Natural killer cell (primary cell): Measurements from ENCODE around the gene SYNDIG1. TPM values are rescaled to one million over a fixed set of nuclear protein-coding genes. Genes with fewer than 3 reads are reported as not detected.

Source experiments
- ATAC-seq, 3 donors: fragments of 150-1000 bp in 2 of 3; fragments of 200-7000 bp in 1 of 3; cut with Tn5 transposase; 1 replicate in 1 of 3; 2 replicates in 2 of 3; pipeline ENCODE4 v1.10.0; 2021; ENCODE audit warnings: mild to moderate bottlenecking in 2 of 3, moderate library complexity in 2 of 3
- DNase-seq, 2 donors: peaks; one replicate each; pipeline versions ENCODE4 v3.0.0 to v3.0.0-alpha.2; 2013 to 2021; ENCODE audit warnings: mixed read lengths in 1 of 2
- H3K27ac ChIP-seq: one replicate; pipeline ENCODE4 v1.5.1; 2013; ENCODE audit warnings: mild to moderate bottlenecking, low read length
- H3K27me3 ChIP-seq: one replicate; pipeline ENCODE4 v1.6.1; 2013; ENCODE audit warnings: low read length; ENCODE audit not compliant: control insufficient read depth, insufficient read depth
- H3K36me3 ChIP-seq: one replicate; pipeline ENCODE4 v1.6.1; 2013; ENCODE audit warnings: low read length; ENCODE audit not compliant: control insufficient read depth, insufficient read depth
- H3K4me1 ChIP-seq: one replicate; pipeline ENCODE4 v1.6.1; 2013; ENCODE audit warnings: low read length; ENCODE audit not compliant: control insufficient read depth, insufficient read depth
- H3K4me3 ChIP-seq: one replicate; pipeline ENCODE4 v1.5.1; 2013; ENCODE audit warnings: low read length
- H3K9me3 ChIP-seq: one replicate; pipeline ENCODE4 v1.6.1; 2013; ENCODE audit warnings: low read length; ENCODE audit not compliant: control insufficient read depth, insufficient read depth
- H3K27ac Mint-ChIP-seq, 2 donors: one replicate each; pipeline ENCODE4 v1.8.0; 2022; ENCODE audit warnings: mild to moderate bottlenecking in 2 of 2, mixed read lengths in 2 of 2, moderate library complexity in 1 of 2
- H3K27me3 Mint-ChIP-seq, 2 donors: one replicate each; pipeline ENCODE4 v1.8.0; 2022; ENCODE audit warnings: low read depth in 2 of 2, mixed read lengths in 2 of 2
- H3K36me3 Mint-ChIP-seq: one replicate; pipeline ENCODE4 v1.8.0; 2022; ENCODE audit warnings: mixed read lengths
- H3K4me1 Mint-ChIP-seq, 2 donors: one replicate each; pipeline ENCODE4 v1.8.0; 2022; ENCODE audit warnings: mixed read lengths in 2 of 2
- H3K4me3 Mint-ChIP-seq: one replicate; pipeline ENCODE4 v1.8.0; 2022; ENCODE audit warnings: mild to moderate bottlenecking, moderate library complexity, mixed read lengths
- H3K9me3 Mint-ChIP-seq, 2 donors: one replicate each; pipeline ENCODE4 v1.8.0; 2022; ENCODE audit warnings: mixed read lengths in 2 of 2
- WGBS: methylation state at CpG from one replicate; pipeline ENCODE4 v1.1.7; 2013; ENCODE audit warnings: missing lambda C conversion rate; ENCODE audit not compliant: insufficient coverage; 5-methylcytosine and 5-hydroxymethylcytosine counted together
- intact Hi-C: fragments of 100-400 bp; cut with micrococcal nuclease; formaldehyde crosslinking; loops from one replicate; pipeline ENCODE4 v1.14.2; 2022
- total RNA-seq, 4 donors: library from RNA; stranded (reverse); fragments of 120-200 nt in 1 of 4; gene quantifications; one replicate each; pipeline versions ENCODE4 v1.2.3 to v1.2.4, GENCODE V29; 2013 to 2022
- TF ChIP-seq, protein P1 (sequence below): fragments of 200-600 bp; IDR thresholded peaks from one replicate; pipeline ENCODE4 v1.8.0; 2022; ENCODE audit warnings: antibody characterized with exemption

The SYNDIG1 gene
- total RNA-seq, 3 donors from 2014 or later (not counting 1 experiment from before 2014, with no cell fraction given) = not detected

DNA sequence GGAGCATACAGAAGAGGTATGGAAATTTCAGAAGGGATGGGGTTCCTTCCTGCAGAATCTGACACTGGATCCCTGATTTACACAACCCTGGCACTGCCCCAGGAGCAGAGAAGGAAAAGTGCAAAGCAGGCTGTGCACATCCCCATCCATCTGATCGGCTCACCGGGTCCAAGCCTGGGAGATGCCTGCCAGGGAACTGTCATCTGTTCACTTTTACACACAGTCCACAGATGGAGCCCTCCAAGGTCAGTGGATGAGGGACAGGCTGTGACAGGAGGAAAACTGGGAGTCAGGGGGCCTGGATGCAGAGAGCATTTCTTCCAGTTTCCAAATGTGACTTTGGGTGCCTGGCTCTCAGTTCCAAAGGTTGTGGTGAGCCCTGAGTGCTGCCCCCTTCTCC is 11.0 kb upstream of the SYNDIG1 start:
- no peak for DNase-seq
- Histone ChIP-seq H3K27ac (no peak overlapping the region), H3K9me3 (no peaks in the 10 kb centered on the region), H3K27me3 (no peaks in the 10 kb centered on the region), H3K4me3 (no peak overlapping the region), H3K4me1 (no peaks in the 10 kb centered on the region), H3K36me3 (no peaks in the 10 kb centered on the region)
- no peaks in the 10 kb centered on the region for H3K36me3 Mint-ChIP-seq
- intact Hi-C loops = no loop called here
- WGBS = 89% methylated on average over 2 of the region's 2 CpGs
- TF ChIP-seq, protein P1, sequence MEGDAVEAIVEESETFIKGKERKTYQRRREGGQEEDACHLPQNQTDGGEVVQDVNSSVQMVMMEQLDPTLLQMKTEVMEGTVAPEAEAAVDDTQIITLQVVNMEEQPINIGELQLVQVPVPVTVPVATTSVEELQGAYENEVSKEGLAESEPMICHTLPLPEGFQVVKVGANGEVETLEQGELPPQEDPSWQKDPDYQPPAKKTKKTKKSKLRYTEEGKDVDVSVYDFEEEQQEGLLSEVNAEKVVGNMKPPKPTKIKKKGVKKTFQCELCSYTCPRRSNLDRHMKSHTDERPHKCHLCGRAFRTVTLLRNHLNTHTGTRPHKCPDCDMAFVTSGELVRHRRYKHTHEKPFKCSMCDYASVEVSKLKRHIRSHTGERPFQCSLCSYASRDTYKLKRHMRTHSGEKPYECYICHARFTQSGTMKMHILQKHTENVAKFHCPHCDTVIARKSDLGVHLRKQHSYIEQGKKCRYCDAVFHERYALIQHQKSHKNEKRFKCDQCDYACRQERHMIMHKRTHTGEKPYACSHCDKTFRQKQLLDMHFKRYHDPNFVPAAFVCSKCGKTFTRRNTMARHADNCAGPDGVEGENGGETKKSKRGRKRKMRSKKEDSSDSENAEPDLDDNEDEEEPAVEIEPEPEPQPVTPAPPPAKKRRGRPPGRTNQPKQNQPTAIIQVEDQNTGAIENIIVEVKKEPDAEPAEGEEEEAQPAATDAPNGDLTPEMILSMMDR = no peak
- H3K9me3 Mint-ChIP-seq = no peaks in the 10 kb centered on the region
- H3K27me3 Mint-ChIP-seq = peaks cover 7 to 9% of the 10 kb centered on the region in 2 donors
- H3K4me1 Mint-ChIP-seq = peaks cover 0 to 4% of the 10 kb centered on the region in 2 donors
- no peak overlapping the region for H3K4me3 Mint-ChIP-seq
- no peak for ATAC-seq
- H3K27ac Mint-ChIP-seq = no peak overlapping the region

DNA sequence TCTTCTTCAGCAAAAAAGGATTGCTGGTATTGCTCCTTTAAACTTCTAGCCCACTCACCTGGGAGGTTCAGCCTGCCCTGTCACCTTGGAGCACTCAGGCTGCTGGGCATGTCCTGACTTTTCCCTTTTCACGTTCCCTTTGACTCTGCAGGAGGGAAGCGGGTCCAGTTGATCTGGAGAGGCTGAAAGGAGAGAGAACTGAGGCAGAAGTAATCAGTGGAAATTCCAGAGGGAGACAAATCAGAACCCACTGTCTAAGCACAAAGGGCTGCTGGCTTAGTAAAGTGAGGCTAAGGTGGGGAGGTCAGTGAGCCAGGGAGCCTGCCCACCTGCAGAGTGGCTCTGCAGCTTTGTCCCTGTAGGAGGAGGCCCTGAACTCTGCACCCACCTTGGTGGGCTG is 9.7 kb upstream of the SYNDIG1 start:
- 93% methylated on average over 2 of the region's 2 CpGs for WGBS
- no peaks in the 10 kb centered on the region for H3K36me3 ChIP-seq
- intact Hi-C loops = no loop called here
- H3K9me3 ChIP-seq = no peaks in the 10 kb centered on the region
- no peak overlapping the region for H3K27ac ChIP-seq
- ATAC-seq = no peak
- H3K4me1 ChIP-seq = no peaks in the 10 kb centered on the region
- no peak for DNase-seq
- no peak overlapping the region for H3K4me3 Mint-ChIP-seq
- H3K27ac Mint-ChIP-seq = no peak overlapping the region
- H3K4me3 ChIP-seq = no peak overlapping the region
- no peaks in the 10 kb centered on the region for H3K36me3 Mint-ChIP-seq
- H3K27me3 ChIP-seq = no peaks in the 10 kb centered on the region
- peaks cover 9 to 13% of the 10 kb centered on the region in 2 donors for H3K27me3 Mint-ChIP-seq
- peaks cover 0 to 4% of the 10 kb centered on the region in 2 donors for H3K4me1 Mint-ChIP-seq
- TF ChIP-seq, protein P1 = no peak
- no peaks in the 10 kb centered on the region for H3K9me3 Mint-ChIP-seq

DNA sequence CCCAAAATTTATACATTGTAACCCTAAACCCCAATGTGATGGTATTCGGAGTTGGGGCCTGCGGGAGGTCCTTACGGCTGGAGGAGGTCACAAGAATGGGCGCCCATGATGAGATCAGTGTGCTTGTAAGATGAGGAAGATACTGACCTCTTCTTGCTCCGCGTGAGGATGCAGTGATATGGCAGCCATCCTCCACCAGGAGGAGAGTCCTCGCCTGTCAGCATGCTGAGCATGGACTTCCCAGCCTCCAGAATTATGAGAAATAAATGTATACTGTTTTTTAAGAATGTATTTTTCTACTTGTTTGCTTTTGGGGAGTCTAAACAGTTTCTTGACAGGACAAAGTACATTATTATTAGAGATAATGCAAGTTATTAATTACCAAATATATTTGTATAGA is 8.7 kb upstream of the SYNDIG1 start:
- Histone ChIP-seq H3K27me3 (no peaks in the 10 kb centered on the region), H3K4me3 (no peak overlapping the region), H3K4me1 (no peaks in the 10 kb centered on the region), H3K27ac (no peak overlapping the region), H3K36me3 (no peaks in the 10 kb centered on the region), H3K9me3 (no peaks in the 10 kb centered on the region)
- 89% methylated on average over 7 of the region's 7 CpGs for WGBS
- H3K4me3 Mint-ChIP-seq = no peak overlapping the region
- H3K27me3 Mint-ChIP-seq = peaks cover 9 to 16% of the 10 kb centered on the region in 2 donors
- intact Hi-C loops = no loop called here
- no peaks in the 10 kb centered on the region for H3K36me3 Mint-ChIP-seq
- DNase-seq (no peak), ATAC-seq (no peak)
- H3K9me3 Mint-ChIP-seq = no peaks in the 10 kb centered on the region
- peaks cover 0 to 4% of the 10 kb centered on the region in 2 donors for H3K4me1 Mint-ChIP-seq
- no peak overlapping the region for H3K27ac Mint-ChIP-seq
- TF ChIP-seq, protein P1 = no peak

DNA sequence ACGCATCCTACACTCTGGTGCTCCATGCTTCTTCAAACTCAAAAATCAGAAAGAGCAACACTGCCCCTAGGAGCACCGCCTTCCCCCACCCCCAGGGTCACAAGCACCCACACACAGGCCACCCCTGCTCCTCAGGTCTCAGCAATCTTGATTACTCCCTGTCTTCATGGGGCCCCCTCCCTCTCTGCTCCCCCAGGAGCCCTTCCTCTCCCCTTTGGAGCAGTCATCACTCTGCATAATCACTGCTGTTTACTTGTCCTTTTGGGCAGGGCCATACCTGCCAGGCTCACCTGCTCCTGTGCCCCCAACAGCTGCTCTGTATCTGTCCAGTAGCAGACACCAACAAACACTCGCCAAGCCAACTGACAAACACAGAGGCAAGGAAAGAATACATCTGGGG is 7.6 kb upstream of the SYNDIG1 start:
- Histone ChIP-seq H3K4me3 (no peak overlapping the region), H3K36me3 (no peaks in the 10 kb centered on the region), H3K9me3 (no peaks in the 10 kb centered on the region), H3K4me1 (no peaks in the 10 kb centered on the region), H3K27ac (no peak overlapping the region), H3K27me3 (no peaks in the 10 kb centered on the region)
- DNase-seq (no peak), ATAC-seq (peak in 1 of 3 donors; percentile 34)
- no peak overlapping the region for H3K27ac Mint-ChIP-seq
- no peak overlapping the region for H3K4me3 Mint-ChIP-seq
- H3K36me3 Mint-ChIP-seq = no peaks in the 10 kb centered on the region
- H3K4me1 Mint-ChIP-seq = peaks cover 0 to 4% of the 10 kb centered on the region in 2 donors
- intact Hi-C loops = no loop called here
- H3K9me3 Mint-ChIP-seq = no peaks in the 10 kb centered on the region
- WGBS = 91% methylated on average over 3 of the region's 3 CpGs
- H3K27me3 Mint-ChIP-seq = peaks cover 10 to 16% of the 10 kb centered on the region in 2 donors
- TF ChIP-seq, protein P1 = no peak
